SK-MEL-5 (cell line): ENCODE data around the gene UNC13A. TPM values are rescaled to one million over a fixed set of nuclear protein-coding genes. Genes with fewer than 3 reads are reported as not detected.

Source experiments
- DNase-seq: peaks from one replicate; pipeline ENCODE4 v3.0.0-alpha.2; 2016; ENCODE audit warnings: low read depth, low spot score
- in situ Hi-C: cut with HindIII; loops from 2 replicates; pipeline ENCODE4 v1.10.0; 2016; ENCODE audit warnings: low sequenced_read_pairs, high pct_unique_total_duplicates, low pct_unique_long_range_greater_than_20kb
- total RNA-seq: library from RNA; depleted of rRNA; stranded (reverse); fragments of >200 nt; shearing (Covaris generic); gene quantifications from 2 replicates; pipeline ENCODE4 v1.2.3, GENCODE V29; 2014

The UNC13A gene
- total RNA-seq, 1 experiment from 2014 or later, result 0.26 TPM

- DNase-seq, result no peak
- in situ Hi-C loops, result no loop called here
Observed at GRCh38 chr19:17679526-17680229, 8.5 kb downstream of the UNC13A start.

DNA sequence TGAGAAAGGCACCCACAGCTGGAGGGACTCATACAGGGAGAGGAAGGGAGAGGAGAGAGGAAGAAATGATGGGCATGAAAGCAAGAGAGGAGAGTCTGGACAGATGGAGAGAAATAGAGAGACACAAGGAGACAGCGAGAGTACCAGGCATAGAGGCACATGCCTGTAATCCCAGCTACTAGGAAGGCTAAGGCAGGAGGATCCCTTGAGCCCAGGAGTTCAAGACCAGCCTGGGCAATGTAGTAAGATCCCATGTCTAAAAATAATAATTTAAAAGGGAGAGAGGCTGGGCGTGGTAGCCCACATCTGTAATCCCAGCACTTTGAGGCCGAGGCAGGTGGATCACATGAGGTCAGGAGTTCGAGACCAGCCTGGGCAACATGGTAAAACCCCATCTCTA is 9.3 kb downstream of the UNC13A start:
- in situ Hi-C loops, result no loop called here
- DNase-seq, result no peak

DNA sequence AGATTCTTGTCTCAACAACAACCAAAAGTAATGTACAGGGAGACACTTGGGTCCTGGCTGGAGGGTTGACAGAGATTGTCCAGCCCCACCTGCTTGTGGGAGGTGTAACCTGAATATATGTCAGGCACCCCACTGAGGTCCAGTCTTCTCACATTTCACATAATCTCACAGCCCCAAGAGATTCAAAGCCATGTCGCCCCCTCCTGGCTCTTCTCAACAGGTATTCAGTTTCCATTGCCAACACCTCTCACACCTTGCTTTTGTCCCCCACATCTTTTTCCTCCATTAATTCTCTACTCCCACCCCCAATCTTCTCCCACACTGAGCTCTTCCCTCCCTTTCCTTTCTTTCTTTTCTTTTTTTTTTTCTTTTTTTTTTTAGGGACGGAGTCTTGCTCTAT is 11.2 kb downstream of the UNC13A start:
- peak; percentile 17 for DNase-seq
- in situ Hi-C loops, result no loop called here

DNA sequence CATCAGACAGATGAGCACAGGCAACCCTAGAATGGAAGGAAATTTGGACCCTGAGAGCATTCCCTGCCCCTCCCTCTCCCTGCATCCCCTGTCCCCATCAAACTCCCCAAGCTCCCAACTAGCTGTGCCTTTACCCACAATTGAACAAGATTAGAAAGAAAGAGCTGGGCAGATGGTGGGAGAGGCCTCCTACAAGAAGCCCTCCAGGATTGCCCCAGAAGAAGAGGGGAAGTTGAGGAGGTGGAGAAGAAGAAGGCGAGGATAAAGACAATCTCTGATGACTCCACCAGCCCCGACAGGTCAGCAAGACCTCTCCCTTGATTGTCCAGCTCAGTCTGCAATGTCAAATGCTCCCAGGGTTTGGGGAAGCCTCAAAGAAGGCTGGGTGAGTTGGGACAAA is 11.9 kb downstream of the UNC13A start:
- in situ Hi-C loops, result no loop called here
- no peak for DNase-seq

- no peak for DNase-seq
- in situ Hi-C loops, result no loop called here
Observed at GRCh38 chr19:17673937-17674799, 14.0 kb downstream of the UNC13A start.

DNA sequence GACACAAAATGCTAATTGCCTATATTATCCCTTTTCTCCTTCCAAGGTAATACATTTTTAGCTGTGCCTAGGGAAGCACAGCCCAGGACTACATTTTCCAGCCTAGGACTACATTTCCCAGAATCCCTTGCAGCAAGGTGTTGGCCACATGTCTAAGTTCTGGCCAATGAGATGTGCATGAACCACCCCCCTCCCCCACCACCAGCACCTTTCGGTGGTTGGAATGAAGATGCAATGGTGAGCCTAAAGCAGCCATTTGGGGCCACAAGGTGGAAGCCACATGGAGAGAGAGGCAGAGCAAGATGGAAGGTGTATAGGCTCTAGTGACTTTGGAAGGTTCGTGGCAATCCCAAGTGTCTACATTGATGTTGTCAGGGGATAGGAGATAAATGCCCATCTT is 16.2 kb downstream of the UNC13A start:
- in situ Hi-C loops, result no loop called here
- DNase-seq, result peak; percentile 78

DNA sequence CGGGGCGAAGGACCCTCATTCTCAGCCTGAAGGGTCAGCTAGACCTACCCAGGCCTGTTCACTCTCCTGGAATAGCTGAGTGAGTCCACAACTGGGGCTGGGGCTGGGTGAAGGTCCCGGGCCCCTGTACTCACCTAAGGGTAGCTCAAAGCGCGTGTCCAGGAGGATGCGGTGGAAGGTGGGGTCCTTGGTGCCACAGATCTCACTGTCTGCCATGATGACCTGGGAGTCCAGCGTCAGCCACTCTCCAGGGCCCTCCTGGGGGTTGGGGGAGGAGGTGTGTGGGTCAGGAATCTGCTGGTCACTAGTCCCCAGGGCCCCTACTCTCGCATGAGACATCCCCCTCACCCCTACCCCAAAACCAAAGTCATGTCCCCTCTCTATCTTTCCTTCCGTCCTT is 18.7 kb downstream of the UNC13A start:
- DNase-seq, result no peak
- in situ Hi-C loops, result no loop called here

GRCh38 chr19:17665058-17665457 is 23.1 kb downstream of the UNC13A start:
- DNase-seq, result no peak
- in situ Hi-C loops, result no loop called here

GRCh38 chr19:17659996-17660395 is 28.2 kb downstream of the UNC13A start:
- no peak for DNase-seq
- in situ Hi-C loops, result no loop called here

- in situ Hi-C loops, result no loop called here
- DNase-seq, result no peak
Observed at GRCh38 chr19:17658666-17659065, 29.5 kb downstream of the UNC13A start.

- in situ Hi-C loops, result no loop called here
- DNase-seq, result no peak
Observed at GRCh38 chr19:17658240-17658639, 29.9 kb downstream of the UNC13A start.

DNA sequence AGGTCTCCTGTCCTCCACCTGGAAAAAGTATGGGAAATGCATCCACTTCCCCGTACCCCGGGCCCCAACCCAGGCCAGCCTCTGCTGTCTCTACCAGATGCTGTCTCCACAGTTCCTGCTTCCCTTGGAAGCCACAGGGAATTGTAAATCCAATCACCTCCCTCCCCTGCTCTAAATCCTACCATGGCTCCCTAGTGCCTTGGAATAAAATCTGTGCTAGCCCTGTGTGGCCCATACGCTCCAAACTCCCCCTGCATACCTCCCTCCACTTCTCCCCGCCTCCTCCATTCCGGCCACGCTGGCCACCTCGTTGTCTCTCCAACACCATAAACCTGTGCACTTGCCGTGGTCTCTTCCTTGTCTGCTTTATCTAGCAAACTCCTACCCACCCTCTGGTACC is 31.2 kb downstream of the UNC13A start:
- in situ Hi-C loops, result no loop called here
- no peak for DNase-seq

DNA sequence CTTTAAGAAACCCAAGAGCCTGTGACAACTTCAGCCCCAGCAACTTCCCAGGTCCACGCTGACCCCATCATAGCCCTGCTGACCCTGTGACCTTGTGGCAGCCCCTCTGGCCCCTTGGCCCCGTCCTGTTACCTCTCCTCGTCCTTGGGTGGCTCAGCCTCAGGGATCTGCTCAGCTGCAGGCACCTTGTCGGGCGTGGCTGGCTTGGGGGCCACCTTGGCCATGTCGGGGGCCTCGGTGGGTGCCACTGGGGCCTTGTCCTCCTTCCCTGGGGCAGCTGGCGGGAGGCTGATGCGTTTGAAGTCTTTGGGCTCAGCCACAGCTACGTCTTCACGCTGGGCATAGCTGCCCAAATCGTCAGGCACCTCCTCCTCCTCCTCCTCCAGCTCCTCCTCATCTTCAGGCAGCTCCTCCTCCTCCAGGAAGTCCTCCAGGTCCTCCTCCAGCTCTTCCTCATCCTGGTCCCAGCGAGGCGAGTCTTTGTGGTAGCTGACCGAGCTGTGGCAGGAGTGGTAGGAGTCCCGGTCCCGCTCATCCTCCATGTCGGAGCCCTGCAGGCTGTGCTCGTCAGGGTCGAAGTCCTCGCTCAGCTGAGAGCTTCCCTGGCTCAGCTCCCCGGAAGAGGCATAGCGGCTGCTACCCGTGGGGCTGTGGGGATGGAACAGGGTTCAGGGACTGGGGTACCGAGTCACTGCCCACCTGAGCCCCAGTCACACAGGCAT is 32.2 kb downstream of the UNC13A start:
- in situ Hi-C loops, result no loop called here
- DNase-seq, result no peak

DNA sequence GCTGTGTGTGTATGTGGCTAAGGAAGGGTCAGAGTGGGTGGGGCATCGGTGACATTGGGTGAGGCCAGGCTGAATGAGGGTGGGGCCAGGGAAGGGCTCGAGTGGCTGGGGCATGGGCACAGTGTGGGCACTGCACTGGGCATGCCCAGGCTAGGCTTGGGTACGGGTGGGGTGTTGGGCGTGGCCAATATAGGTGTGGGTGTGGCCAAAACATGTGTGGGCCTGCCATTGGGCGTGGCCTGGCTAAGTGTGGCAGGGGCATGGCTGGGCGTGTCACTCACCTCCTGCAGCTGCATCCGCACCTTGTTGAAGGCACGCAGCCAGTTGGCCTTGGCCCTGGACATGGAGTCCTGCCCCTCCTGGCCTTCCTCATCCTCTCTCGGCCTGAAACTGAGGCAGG is 33.2 kb downstream of the UNC13A start:
- DNase-seq, result peak; percentile 64
- in situ Hi-C loops, result no loop called here

GRCh38 chr19:17652627-17653026 is 35.5 kb downstream of the UNC13A start:
- DNase-seq, result no peak
- in situ Hi-C loops, result no loop called here

GRCh38 chr19:17648786-17649185 is 39.4 kb downstream of the UNC13A start:
- in situ Hi-C loops, result no loop called here
- no peak for DNase-seq

GRCh38 chr19:17648097-17648660 is 40.0 kb downstream of the UNC13A start:
- no peak for DNase-seq

More at GRCh38 chr19:17648097-17648660, 40.0 kb downstream of the UNC13A start:
- in situ Hi-C loops, result no loop called here
